HG03342 (cell line): Measurements from ENCODE around the gene ZNF683.

ENCODE experiments used
- ATAC-seq: cut with Tn5 transposase; IDR thresholded peaks from one replicate; pipeline ENCODE4 v1.9.1; 2021; ENCODE audit warnings: mild to moderate bottlenecking, moderate library complexity; ENCODE audit not compliant: unreplicated experiment

The ZNF683 gene

GRCh38 chr1:26315874-26316850 is 56.4 kb downstream of the ZNF683 start:
- ATAC-seq, result no peak

DNA sequence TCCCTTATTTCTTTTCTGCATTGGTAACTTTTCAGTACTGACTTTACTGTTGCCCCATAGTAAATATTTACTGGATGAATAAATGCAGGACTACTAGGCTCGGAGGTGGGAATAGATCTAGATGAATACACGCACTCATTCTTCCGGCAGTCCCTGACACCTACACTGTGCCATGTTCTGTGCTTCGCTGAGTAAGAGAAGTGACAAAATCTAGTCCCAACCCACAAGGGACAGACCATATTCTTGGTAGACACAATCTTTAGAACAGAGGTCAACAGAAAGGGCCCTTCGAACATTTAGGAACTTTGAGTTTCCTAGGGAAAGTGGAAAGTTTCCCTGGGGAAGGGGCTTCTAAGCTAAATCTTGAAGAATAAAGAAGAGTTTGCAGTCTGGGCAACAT is 58.0 kb downstream of the ZNF683 start:
- no peak for ATAC-seq
